ENCODE results near the gene MEF2C.

Gene MEF2C

DNA sequence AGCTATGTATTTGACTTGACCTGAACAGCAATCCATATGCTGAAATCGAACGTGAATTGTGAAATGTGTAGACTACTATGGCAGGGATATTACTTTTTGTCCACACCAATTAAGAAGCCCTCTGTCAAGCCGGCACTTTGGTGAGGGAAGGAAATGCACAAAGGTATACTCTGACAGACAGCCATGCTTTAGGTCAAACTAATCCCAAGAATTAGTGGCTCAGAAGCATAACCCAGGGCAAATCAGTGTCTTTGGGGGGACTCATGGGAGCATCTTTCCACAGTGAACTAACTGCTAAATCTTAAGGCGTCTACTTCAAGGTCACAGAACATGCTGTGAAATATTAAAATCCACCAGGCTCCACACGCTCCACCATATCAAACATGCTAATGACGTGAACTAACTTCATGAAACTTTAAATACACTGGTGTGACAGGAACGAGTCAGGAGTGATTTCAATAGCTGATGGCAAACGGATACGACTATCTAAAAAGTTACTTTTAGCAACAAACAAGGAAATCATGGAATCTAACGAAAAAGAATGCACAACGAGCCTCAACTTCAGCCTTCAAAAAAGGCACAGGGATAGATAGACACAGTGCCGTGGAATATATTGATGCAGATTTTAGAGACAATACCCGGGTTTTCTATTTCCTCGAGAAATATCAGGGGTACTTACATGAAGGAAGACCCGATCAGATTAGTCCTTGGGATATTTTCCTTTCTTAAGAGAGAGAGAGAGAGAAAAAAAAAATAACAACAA is 527 bp downstream of the MEF2C start:
- POLR2A ChIA-PET (ENCODE audit: low non-redundant PET) = no interaction called here
- TF ChIP-seq, protein P1, sequence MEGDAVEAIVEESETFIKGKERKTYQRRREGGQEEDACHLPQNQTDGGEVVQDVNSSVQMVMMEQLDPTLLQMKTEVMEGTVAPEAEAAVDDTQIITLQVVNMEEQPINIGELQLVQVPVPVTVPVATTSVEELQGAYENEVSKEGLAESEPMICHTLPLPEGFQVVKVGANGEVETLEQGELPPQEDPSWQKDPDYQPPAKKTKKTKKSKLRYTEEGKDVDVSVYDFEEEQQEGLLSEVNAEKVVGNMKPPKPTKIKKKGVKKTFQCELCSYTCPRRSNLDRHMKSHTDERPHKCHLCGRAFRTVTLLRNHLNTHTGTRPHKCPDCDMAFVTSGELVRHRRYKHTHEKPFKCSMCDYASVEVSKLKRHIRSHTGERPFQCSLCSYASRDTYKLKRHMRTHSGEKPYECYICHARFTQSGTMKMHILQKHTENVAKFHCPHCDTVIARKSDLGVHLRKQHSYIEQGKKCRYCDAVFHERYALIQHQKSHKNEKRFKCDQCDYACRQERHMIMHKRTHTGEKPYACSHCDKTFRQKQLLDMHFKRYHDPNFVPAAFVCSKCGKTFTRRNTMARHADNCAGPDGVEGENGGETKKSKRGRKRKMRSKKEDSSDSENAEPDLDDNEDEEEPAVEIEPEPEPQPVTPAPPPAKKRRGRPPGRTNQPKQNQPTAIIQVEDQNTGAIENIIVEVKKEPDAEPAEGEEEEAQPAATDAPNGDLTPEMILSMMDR (conservative IDR thresholded peaks at IDR 0.05; ENCODE audit: low read depth) = no peak
- no peak overlapping the region for H3K27ac ChIP-seq
- CTCF ChIA-PET = interaction anchor here (0.6 kb wide), 2 partner anchors 615 to 1093 kb away, joined by 3 read pairs; no protein-coding TSS in a partner anchor
- DNase-seq (ENCODE audit: low spot score) = no peak

DNA sequence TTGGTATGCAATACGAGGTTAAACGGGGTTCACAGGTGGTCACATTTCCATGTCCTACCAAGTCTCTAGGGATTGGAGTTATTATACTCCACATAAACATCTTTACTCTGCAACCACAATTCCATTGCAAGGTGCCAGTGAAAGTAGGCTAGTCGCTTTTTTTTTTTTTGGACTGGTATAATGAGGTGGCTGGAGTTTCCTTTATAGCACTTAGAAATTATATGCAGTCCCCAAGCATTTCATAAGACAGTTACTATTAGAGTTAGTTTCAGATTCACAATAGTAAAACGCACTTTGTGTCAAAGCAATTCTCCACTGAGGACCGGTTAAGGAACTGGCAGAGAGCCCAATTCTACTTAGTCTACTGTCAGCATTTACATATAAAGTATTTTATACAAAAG is 1.4 kb downstream of the MEF2C start:
- TF ChIP-seq, protein P1 (conservative IDR thresholded peaks at IDR 0.05; ENCODE audit: low read depth) = no peak
- no peak overlapping the region for H3K27ac ChIP-seq
- ChIA-PET CTCF (no interaction called here), POLR2A (ENCODE audit: low non-redundant PET) (no interaction called here)
- no peak for DNase-seq (ENCODE audit: low spot score)

DNA sequence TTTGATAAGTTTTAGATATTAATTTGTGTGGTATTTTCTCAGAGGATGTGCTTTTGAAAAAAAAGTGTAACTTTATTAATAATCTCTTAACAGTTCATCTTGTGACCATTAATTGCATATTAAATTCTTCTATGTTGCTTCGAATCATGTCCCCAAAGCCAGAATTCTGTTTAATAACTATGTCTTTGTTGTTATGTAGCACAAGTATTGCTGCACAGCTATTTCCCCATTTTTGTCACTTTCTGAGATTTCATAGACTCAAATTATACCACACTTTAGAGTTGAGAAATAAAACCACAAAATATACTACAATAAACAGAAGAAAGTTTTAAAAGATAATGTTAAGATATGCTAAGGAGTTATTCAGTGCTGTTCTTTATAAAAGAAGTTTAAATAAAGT is 2.8 kb downstream of the MEF2C start:
- H3K27ac ChIP-seq = no peak overlapping the region
- TF ChIP-seq, protein P1 (conservative IDR thresholded peaks at IDR 0.05; ENCODE audit: low read depth) = no peak
- ChIA-PET CTCF (interaction anchor here (0.7 kb wide), 1 partner anchor 54 kb away, joined by 3 read pairs; no protein-coding TSS in a partner anchor), POLR2A (ENCODE audit: low non-redundant PET) (no interaction called here)
- DNase-seq (ENCODE audit: low spot score) = no peak

DNA sequence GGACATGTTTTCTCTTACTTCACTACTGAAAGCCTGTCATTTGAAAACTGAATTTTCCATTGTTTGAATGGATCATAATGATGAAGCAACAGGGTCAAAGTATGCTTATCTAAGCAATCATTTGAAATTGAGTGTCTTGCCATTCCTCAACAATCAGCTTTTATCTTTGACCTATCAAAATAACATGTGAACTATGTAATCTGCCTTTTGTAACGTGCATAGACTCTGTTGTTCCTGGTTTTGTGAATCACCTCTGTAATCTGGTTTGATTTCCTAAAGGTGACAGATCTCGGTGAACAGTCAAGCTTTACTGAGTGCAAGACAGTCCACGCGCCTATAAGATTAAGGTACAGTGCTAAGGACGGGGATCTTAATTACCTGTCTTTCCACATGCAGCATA is 3.3 kb downstream of the MEF2C start:
- TF ChIP-seq, protein P1 (conservative IDR thresholded peaks at IDR 0.05; ENCODE audit: low read depth) = no peak
- DNase-seq (ENCODE audit: low spot score) = no peak
- ChIA-PET CTCF (interaction anchor here (0.7 kb wide), 1 partner anchor 53 kb away, joined by 3 read pairs; no protein-coding TSS in a partner anchor), POLR2A (ENCODE audit: low non-redundant PET) (no interaction called here)
- no peak overlapping the region for H3K27ac ChIP-seq

DNA sequence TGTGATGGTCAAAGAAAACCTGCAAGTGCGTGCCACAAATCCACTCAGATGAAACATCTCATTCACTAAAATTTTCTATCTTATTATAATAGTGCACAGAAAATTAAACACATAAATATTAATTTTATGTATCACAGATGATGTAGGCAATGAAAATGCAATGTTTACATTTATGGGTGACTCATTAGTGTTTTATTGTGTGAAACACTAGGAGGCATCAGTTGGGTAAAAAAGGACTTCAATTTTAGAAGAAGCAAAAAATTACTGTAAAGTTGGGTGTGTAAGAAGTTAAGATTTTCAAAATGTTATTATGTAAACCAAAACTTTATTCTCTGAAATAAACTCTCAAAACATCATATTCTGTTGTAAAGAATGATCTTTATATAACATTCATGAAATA is 4.0 kb downstream of the MEF2C start:
- H3K27ac ChIP-seq = no peak overlapping the region
- TF ChIP-seq, protein P1 (conservative IDR thresholded peaks at IDR 0.05; ENCODE audit: low read depth) = no peak
- no peak for DNase-seq (ENCODE audit: low spot score)
- ChIA-PET CTCF (interaction anchor here (0.7 kb wide), 1 partner anchor 9 kb away, joined by 3 read pairs; no protein-coding TSS in a partner anchor), POLR2A (ENCODE audit: low non-redundant PET) (no interaction called here)

DNA sequence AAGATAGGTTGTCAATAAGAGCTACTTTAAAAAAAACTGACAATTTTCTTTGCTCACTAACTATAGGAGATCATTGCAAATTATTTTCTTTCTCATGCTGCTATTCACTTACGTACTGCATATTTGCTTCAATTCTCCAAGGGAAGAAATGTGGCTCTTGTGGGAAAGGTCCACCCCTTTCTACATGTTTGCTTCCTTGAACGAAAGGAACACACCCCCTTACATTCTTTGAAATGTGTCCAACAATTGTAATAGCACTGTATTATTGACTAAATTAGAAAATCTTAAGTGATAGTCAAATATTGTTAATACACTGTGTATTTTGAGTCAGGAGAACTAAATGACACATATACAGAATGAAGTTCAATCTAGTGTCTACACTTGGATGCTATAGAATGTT is 5.2 kb downstream of the MEF2C start:
- POLR2A ChIA-PET (ENCODE audit: low non-redundant PET) = no interaction called here
- H3K27ac ChIP-seq = no peak overlapping the region
- CTCF ChIA-PET = interaction anchor here (0.7 kb wide), 1 partner anchor 299 kb away, joined by 4 read pairs; no protein-coding TSS in a partner anchor
- no peak for DNase-seq (ENCODE audit: low spot score)
- TF ChIP-seq, protein P1 (conservative IDR thresholded peaks at IDR 0.05; ENCODE audit: low read depth) = no peak

All from RWPE1 (cell line).